Measurements from ENCODE around the gene UNC45B.
"Not testable (repeated sequence)": the region's sequence is repeated elsewhere in the genome, so short reads cannot be mapped to it uniquely, and the experiment has no call there.

UNC45B gene

GRCh38 chr17:35147375-35147905 is at the start of gene UNC45B:
TSS of gene UNC45B (plus strand) at chr17:35147817. CDS start at chr17:35148264, 447 bp downstream.
- no peak within 1 kb of the TSS for H3K4me3 ChIP-seq (ENCODE audit: low read length)
- DNase-seq (ENCODE audit: low read depth) = no peak
- no peak for TF ChIP-seq CTCF (conservative IDR thresholded peaks at IDR 0.05; ENCODE audit: low read depth, low read length)

- H3K4me3 ChIP-seq (ENCODE audit: low read length) = no peak overlapping the region
- no peak for DNase-seq (ENCODE audit: low read depth)
- TF ChIP-seq CTCF (conservative IDR thresholded peaks at IDR 0.05; ENCODE audit: low read depth, low read length) = no peak
Observed at GRCh38 chr17:35099908-35100307, 47.7 kb upstream of the UNC45B start.

GRCh38 chr17:35101036-35101435 is 46.6 kb upstream of the UNC45B start:
- H3K4me3 ChIP-seq (ENCODE audit: low read length) = no peak overlapping the region
- no peak for TF ChIP-seq CTCF (conservative IDR thresholded peaks at IDR 0.05; ENCODE audit: low read depth, low read length)
- DNase-seq (ENCODE audit: low read depth) = no peak

GRCh38 chr17:35101725-35102124 is 45.9 kb upstream of the UNC45B start:
- no peak overlapping the region for H3K4me3 ChIP-seq (ENCODE audit: low read length)
- no peak for TF ChIP-seq CTCF (conservative IDR thresholded peaks at IDR 0.05; ENCODE audit: low read depth, low read length)
- DNase-seq (ENCODE audit: low read depth) = no peak

GRCh38 chr17:35103271-35103670 is 44.3 kb upstream of the UNC45B start:
- H3K4me3 ChIP-seq (ENCODE audit: low read length) = no peak overlapping the region
- no peak for DNase-seq (ENCODE audit: low read depth)
- TF ChIP-seq CTCF (conservative IDR thresholded peaks at IDR 0.05; ENCODE audit: low read depth, low read length) = no peak

- no peak for TF ChIP-seq CTCF (conservative IDR thresholded peaks at IDR 0.05; ENCODE audit: low read depth, low read length)
- DNase-seq (ENCODE audit: low read depth) = no peak
- no peak overlapping the region for H3K4me3 ChIP-seq (ENCODE audit: low read length)
Observed at GRCh38 chr17:35104844-35105450, 42.7 kb upstream of the UNC45B start.

- DNase-seq (ENCODE audit: low read depth); H3K4me3 ChIP-seq (ENCODE audit: low read length): not testable (repeated sequence)
Observed at GRCh38 chr17:35110791-35111190, 36.8 kb upstream of the UNC45B start.

All from retinal pigment epithelial cell (primary cell).